ENCODE results near the gene NR2C2.

NR2C2 gene

DNA sequence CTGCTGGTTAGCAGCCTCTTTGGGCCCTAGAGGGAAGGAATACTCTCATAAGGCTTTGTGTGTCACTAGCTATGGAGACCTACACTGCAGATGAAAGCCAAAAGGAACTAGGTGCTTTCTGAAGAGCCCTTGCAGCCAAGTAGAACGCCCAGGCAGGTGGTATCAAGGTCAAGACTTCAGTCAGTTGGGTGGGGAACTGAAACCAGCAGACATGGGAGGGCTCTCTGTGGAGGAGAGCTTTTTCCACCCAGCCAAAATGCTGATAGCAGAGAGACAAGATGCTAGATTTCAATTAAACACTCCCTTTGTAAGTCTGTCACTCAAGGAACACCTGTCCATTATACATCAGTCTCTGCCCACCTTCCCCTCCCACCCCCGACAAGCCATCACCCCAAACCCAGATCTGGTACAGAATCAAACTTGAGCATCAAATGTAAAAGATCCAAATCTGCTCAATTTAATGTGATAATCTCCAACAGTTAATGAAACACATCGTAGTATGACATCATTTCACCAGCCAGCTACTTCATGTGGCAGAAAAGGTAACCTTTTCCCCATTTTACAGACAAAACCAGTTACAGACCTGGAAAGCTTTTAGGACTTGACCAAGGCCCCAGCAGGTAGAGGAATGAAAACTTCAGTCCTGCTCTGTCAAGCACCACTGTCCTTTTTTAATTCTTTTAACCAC lies 103.2 kb downstream of the NR2C2 start:
- no peaks in the 10 kb centered on the region for H3K27me3 ChIP-seq (ENCODE audit: insufficient read depth, low read length)
- no peak overlapping the region for H3K9ac ChIP-seq (ENCODE audit: low read length)
- H3K27ac ChIP-seq (ENCODE audit: low read depth, low read length) = no peak overlapping the region
- H2BK120ac ChIP-seq (ENCODE audit: insufficient read depth, low read length, poor library complexity) = no peak overlapping the region
- no peak overlapping the region for H3K4me3 ChIP-seq (ENCODE audit: low read depth, low read length)
- no peak overlapping the region for H2BK12ac ChIP-seq (ENCODE audit: low read length)
- H3K79me1 ChIP-seq (ENCODE audit: low read length) = peaks cover 4% of the 10 kb centered on the region
- H3K79me2 ChIP-seq (ENCODE audit: control insufficient read depth, insufficient read depth, low read length, poor library complexity) = no peaks in the 10 kb centered on the region
- H3K18ac ChIP-seq (ENCODE audit: low read length) = no peak overlapping the region
- DNase-seq = no peak
- no peak overlapping the region for H4K91ac ChIP-seq (ENCODE audit: low read depth, low read length)
- no peak overlapping the region for H2AFZ ChIP-seq (ENCODE audit: insufficient read depth, low read length, poor library complexity)
- peaks cover 38 to 43% of the 10 kb centered on the region in 2 experiments for H3K36me3 ChIP-seq (ENCODE audit: control insufficient read depth in 1 of 2, insufficient read depth in 2 of 2, low read length in 2 of 2)
- no CpG with 5 or more reads among the region's 3 CpGs for WGBS (ENCODE audit: extremely low coverage, insufficient coverage, insufficient read length)
- H3K14ac ChIP-seq (ENCODE audit: low read length) = no peak overlapping the region
- no peak overlapping the region for H4K12ac ChIP-seq (ENCODE audit: low read depth, low read length)
- H3K23ac ChIP-seq (ENCODE audit: low read length) = no peak overlapping the region
- no peak overlapping the region for H4K8ac ChIP-seq (ENCODE audit: low read depth, low read length)
- no peak overlapping the region for H2BK5ac ChIP-seq (ENCODE audit: low read depth, low read length, poor library complexity)
- H3K4me2 ChIP-seq (ENCODE audit: low read length) = no peak overlapping the region
- peak overlapping the region; percentile 13 for H3K4ac ChIP-seq (ENCODE audit: low read depth, low read length)
- peaks cover 11 to 12% of the 10 kb centered on the region in 2 experiments for H3K4me1 ChIP-seq (ENCODE audit: control insufficient read depth in 1 of 2, insufficient read depth in 2 of 2, low read length in 2 of 2)
- no peak overlapping the region for H2AK5ac ChIP-seq (ENCODE audit: low read length)
- no peaks in the 10 kb centered on the region for H3K9me3 ChIP-seq (ENCODE audit: insufficient read depth, low read depth, low read length)

DNA sequence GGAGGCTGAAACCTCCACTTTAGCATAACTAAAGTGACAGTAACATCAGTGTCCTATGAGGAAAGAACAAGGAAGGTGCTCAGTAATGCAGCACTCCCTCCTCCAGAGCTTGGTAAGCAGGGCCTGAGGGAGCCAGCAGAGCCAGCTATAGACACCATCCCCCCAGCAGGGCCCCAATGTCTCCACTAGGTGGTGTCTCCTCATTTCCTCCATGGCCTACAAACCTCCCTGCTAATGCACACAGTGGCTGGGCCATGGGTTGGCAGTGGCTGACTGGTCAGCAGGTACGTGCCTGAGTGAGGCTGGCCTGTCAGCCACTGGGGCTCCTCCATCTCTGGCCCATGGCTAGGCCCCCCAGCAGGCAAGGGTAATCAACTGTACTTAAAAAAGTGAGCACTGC lies 104.1 kb downstream of the NR2C2 start:
- Histone ChIP-seq H3K27ac (ENCODE audit: low read depth, low read length) (no peak overlapping the region), H3K14ac (ENCODE audit: low read length) (no peak overlapping the region), H3K18ac (ENCODE audit: low read length) (no peak overlapping the region), H3K4me1 (ENCODE audit: control insufficient read depth in 1 of 2, insufficient read depth in 2 of 2, low read length in 2 of 2) (peaks cover 11 to 12% of the 10 kb centered on the region in 2 experiments), H2BK5ac (ENCODE audit: low read depth, low read length, poor library complexity) (no peak overlapping the region), H3K23ac (ENCODE audit: low read length) (no peak overlapping the region), H2AFZ (ENCODE audit: insufficient read depth, low read length, poor library complexity) (no peak overlapping the region), H2BK120ac (ENCODE audit: insufficient read depth, low read length, poor library complexity) (no peak overlapping the region), H3K79me2 (ENCODE audit: control insufficient read depth, insufficient read depth, low read length, poor library complexity) (peaks cover 2% of the 10 kb centered on the region), H3K9ac (ENCODE audit: low read length) (no peak overlapping the region), H4K8ac (ENCODE audit: low read depth, low read length) (no peak overlapping the region), H3K4me2 (ENCODE audit: low read length) (no peak overlapping the region), H3K4me3 (ENCODE audit: low read depth, low read length) (no peak overlapping the region), H2AK5ac (ENCODE audit: low read length) (no peak overlapping the region), H3K36me3 (ENCODE audit: control insufficient read depth in 1 of 2, insufficient read depth in 2 of 2, low read length in 2 of 2) (peaks cover 36 to 40% of the 10 kb centered on the region in 2 experiments), H3K4ac (ENCODE audit: low read depth, low read length) (no peak overlapping the region), H3K79me1 (ENCODE audit: low read length) (peaks cover 4% of the 10 kb centered on the region), H3K27me3 (ENCODE audit: insufficient read depth, low read length) (no peaks in the 10 kb centered on the region), H3K9me3 (ENCODE audit: insufficient read depth, low read depth, low read length) (no peaks in the 10 kb centered on the region), H4K91ac (ENCODE audit: low read depth, low read length) (no peak overlapping the region), H2BK12ac (ENCODE audit: low read length) (no peak overlapping the region), H4K12ac (ENCODE audit: low read depth, low read length) (no peak overlapping the region)
- no CpG with 5 or more reads among the region's 1 CpG for WGBS (ENCODE audit: extremely low coverage, insufficient coverage, insufficient read length)
- peak; percentile 14 to 51 for DNase-seq

DNA sequence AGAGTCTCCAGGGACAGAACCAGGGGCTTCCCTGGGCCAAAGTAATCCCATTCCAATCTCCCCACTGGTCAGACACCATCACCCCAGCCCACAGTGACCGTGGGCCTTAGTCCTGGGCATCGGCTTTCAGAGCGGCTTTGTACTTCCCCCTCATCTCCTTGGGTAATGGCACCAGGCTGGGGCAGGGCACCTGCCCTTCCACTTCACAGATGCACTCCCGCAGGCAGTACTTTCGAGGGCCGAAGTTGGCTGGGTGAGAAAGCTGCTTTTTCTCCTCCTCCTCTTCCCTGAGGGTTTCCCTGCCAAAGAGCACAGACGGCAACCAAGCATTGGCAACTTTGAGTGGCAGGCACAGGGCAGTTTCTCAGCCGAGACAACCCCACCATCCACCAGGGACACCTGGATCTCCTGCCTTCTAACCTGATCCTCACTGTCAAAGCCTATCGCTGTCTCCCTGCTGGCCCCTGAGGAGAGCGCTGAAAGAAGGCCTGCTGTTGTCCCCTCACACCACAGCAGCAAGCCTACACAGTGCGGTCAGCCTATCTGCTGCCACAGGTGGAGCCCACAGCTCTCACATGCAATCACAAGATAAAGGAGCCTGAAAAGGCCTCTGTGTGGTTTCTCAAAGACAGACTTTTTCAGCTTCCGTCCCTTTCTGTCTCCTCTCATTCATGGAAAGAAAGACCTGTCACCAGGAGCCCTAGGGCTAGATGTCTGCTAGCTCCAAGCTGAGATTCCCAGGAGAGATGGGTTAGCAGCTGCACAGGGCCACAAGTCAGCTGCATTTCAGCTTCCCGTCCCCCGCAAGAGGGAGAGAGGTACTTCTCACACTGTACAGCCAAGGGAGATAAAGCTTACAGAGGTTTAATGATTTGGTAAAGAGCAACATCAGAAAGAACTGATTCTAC lies 105.2 kb downstream of the NR2C2 start:
- Histone ChIP-seq H3K23ac (ENCODE audit: low read length) (no peak overlapping the region), H3K79me2 (ENCODE audit: control insufficient read depth, insufficient read depth, low read length, poor library complexity) (peaks cover 2% of the 10 kb centered on the region), H4K91ac (ENCODE audit: low read depth, low read length) (no peak overlapping the region), H2AFZ (ENCODE audit: insufficient read depth, low read length, poor library complexity) (no peak overlapping the region), H3K9ac (ENCODE audit: low read length) (no peak overlapping the region), H2BK5ac (ENCODE audit: low read depth, low read length, poor library complexity) (peak overlapping the region; percentile 28), H4K12ac (ENCODE audit: low read depth, low read length) (no peak overlapping the region), H4K8ac (ENCODE audit: low read depth, low read length) (no peak overlapping the region), H3K36me3 (ENCODE audit: control insufficient read depth in 1 of 2, insufficient read depth in 2 of 2, low read length in 2 of 2) (peaks cover 33 to 40% of the 10 kb centered on the region in 2 experiments), H2AK5ac (ENCODE audit: low read length) (no peak overlapping the region), H3K4me3 (ENCODE audit: low read depth, low read length) (no peak overlapping the region), H3K9me3 (ENCODE audit: insufficient read depth, low read depth, low read length) (no peaks in the 10 kb centered on the region), H3K4ac (ENCODE audit: low read depth, low read length) (no peak overlapping the region), H3K14ac (ENCODE audit: low read length) (peak overlapping the region; percentile 13), H3K27me3 (ENCODE audit: insufficient read depth, low read length) (no peaks in the 10 kb centered on the region), H3K18ac (ENCODE audit: low read length) (peak overlapping the region; percentile 21), H3K79me1 (ENCODE audit: low read length) (peaks cover 4% of the 10 kb centered on the region), H3K27ac (ENCODE audit: low read depth, low read length) (peak overlapping the region; percentile 48), H3K4me2 (ENCODE audit: low read length) (no peak overlapping the region), H2BK12ac (ENCODE audit: low read length) (no peak overlapping the region), H2BK120ac (ENCODE audit: insufficient read depth, low read length, poor library complexity) (no peak overlapping the region), H3K4me1 (ENCODE audit: control insufficient read depth in 1 of 2, insufficient read depth in 2 of 2, low read length in 2 of 2) (peaks cover 11 to 12% of the 10 kb centered on the region in 2 experiments)
- no peak for DNase-seq
- no CpG with 5 or more reads among the region's 14 CpGs for WGBS (ENCODE audit: extremely low coverage, insufficient coverage, insufficient read length)

- peaks cover 11 to 12% of the 10 kb centered on the region in 2 experiments for H3K4me1 ChIP-seq (ENCODE audit: control insufficient read depth in 1 of 2, insufficient read depth in 2 of 2, low read length in 2 of 2)
- H3K4me2 ChIP-seq (ENCODE audit: low read length) = no peak overlapping the region
- no peak overlapping the region for H2AFZ ChIP-seq (ENCODE audit: insufficient read depth, low read length, poor library complexity)
- peak overlapping the region; percentile 19 for H3K27ac ChIP-seq (ENCODE audit: low read depth, low read length)
- no CpG with 5 or more reads among the region's 4 CpGs for WGBS (ENCODE audit: extremely low coverage, insufficient coverage, insufficient read length)
- H3K4me3 ChIP-seq (ENCODE audit: low read depth, low read length) = no peak overlapping the region
- H3K79me1 ChIP-seq (ENCODE audit: low read length) = peaks cover 4% of the 10 kb centered on the region
- no peak overlapping the region for H3K9ac ChIP-seq (ENCODE audit: low read length)
- H3K79me2 ChIP-seq (ENCODE audit: control insufficient read depth, insufficient read depth, low read length, poor library complexity) = peaks cover 2% of the 10 kb centered on the region
- H3K4ac ChIP-seq (ENCODE audit: low read depth, low read length) = no peak overlapping the region
- H2AK5ac ChIP-seq (ENCODE audit: low read length) = no peak overlapping the region
- H3K36me3 ChIP-seq (ENCODE audit: control insufficient read depth in 1 of 2, insufficient read depth in 2 of 2, low read length in 2 of 2) = peaks cover 39 to 42% of the 10 kb centered on the region in 2 experiments
- H2BK12ac ChIP-seq (ENCODE audit: low read length) = no peak overlapping the region
- no peak overlapping the region for H2BK120ac ChIP-seq (ENCODE audit: insufficient read depth, low read length, poor library complexity)
- H3K27me3 ChIP-seq (ENCODE audit: insufficient read depth, low read length) = no peaks in the 10 kb centered on the region
- no peak overlapping the region for H2BK5ac ChIP-seq (ENCODE audit: low read depth, low read length, poor library complexity)
- H3K23ac ChIP-seq (ENCODE audit: low read length) = no peak overlapping the region
- H3K14ac ChIP-seq (ENCODE audit: low read length) = no peak overlapping the region
- H4K12ac ChIP-seq (ENCODE audit: low read depth, low read length) = no peak overlapping the region
- no peaks in the 10 kb centered on the region for H3K9me3 ChIP-seq (ENCODE audit: insufficient read depth, low read depth, low read length)
- DNase-seq = no peak
- H4K8ac ChIP-seq (ENCODE audit: low read depth, low read length) = no peak overlapping the region
- no peak overlapping the region for H4K91ac ChIP-seq (ENCODE audit: low read depth, low read length)
- H3K18ac ChIP-seq (ENCODE audit: low read length) = no peak overlapping the region
Measured at GRCh38 chr3:15053541-15053940, 106.2 kb downstream of the NR2C2 start.

Data from trophoblast cell (in vitro differentiated cells and primary cell).